ENCODE results near the gene CDH4. TPM values are rescaled to one million over a fixed set of nuclear protein-coding genes. Genes with fewer than 3 reads are reported as not detected.

Gene CDH4
- total and polyA plus RNA-seq, 2 donors (not counting 1 experiment from before 2014, with no cell fraction given) = not detected

- Mint-ChIP-seq H3K4me1 (no peaks in the 10 kb centered on the region), H3K4me3 (no peak overlapping the region), H3K27me3 (no peaks in the 10 kb centered on the region), H3K9me3 (ENCODE audit: insufficient read depth) (no peaks in the 10 kb centered on the region), H3K27ac (no peak overlapping the region)
- Histone ChIP-seq H3K27me3 (replicated peaks in 1 of 4; ENCODE audit: control extremely low read depth in 1 of 4, control insufficient read depth in 3 of 4, insufficient read depth in 4 of 4, low read length in 3 of 4) (no peaks in the 10 kb centered on the region), H3K9me3 (ENCODE audit: control extremely low read depth in 1 of 3, control insufficient read depth in 2 of 3, insufficient read depth in 1 of 3, low read length in 2 of 3) (peaks cover 0 to 19% (median 0%) of the 10 kb centered on the region in 3 donors), H3K36me3 (replicated peaks in 1 of 2; ENCODE audit: control extremely low read depth in 1 of 2, control insufficient read depth in 1 of 2, extremely low read depth in 1 of 2, insufficient read depth in 2 of 2, low read length in 1 of 2) (no peaks in the 10 kb centered on the region), H3K4me3 (ENCODE audit: control extremely low read depth in 1 of 5, extremely low read depth in 1 of 5, insufficient read depth in 1 of 5, low read depth in 2 of 5, low read length in 4 of 5) (no peak overlapping the region), H3K27ac (ENCODE audit: low read length in 2 of 2) (no peak overlapping the region), H2AFZ (ENCODE audit: insufficient read depth, low read depth, low read length, poor library complexity, severe bottlenecking) (no peak overlapping the region), H3K4me2 (replicated peaks; ENCODE audit: low read depth, low read length, poor library complexity, severe bottlenecking) (no peak overlapping the region), H3K4me1 (ENCODE audit: control insufficient read depth in 2 of 2, insufficient read depth in 2 of 2, low read length in 2 of 2) (no peaks in the 10 kb centered on the region), H3K79me2 (ENCODE audit: control insufficient read depth, insufficient read depth, low read length) (no peaks in the 10 kb centered on the region), H3K9ac (ENCODE audit: low read length) (no peak overlapping the region), H4K20me1 (ENCODE audit: control insufficient read depth, insufficient read depth, low read length, poor library complexity, severe bottlenecking) (no peaks in the 10 kb centered on the region)
- CTCF ChIA-PET = interaction anchor here (0.6 kb wide), 1 partner anchor 78 kb away, joined by 3 read pairs; no protein-coding TSS in a partner anchor
- POLR2A ChIA-PET = no interaction called here
- ATAC-seq (ENCODE audit: low read depth) (no peak), DNase-seq (no peak)
- intact Hi-C loops (cut with micrococcal nuclease) = no loop called here
- 95% methylated on average over 30 of the region's 38 CpGs for WGBS (ENCODE audit: insufficient coverage)
- TF ChIP-seq EZH2 (IDR thresholded peaks at IDR 0.05; ENCODE audit: borderline replicate concordance, insufficient read depth, low read depth, low read length, poor library complexity, severe bottlenecking) (no peak), CTCF (IDR thresholded peaks at IDR 0.05) (no peak)
Measured at GRCh38 chr20:61932711-61933480, 680.8 kb downstream of the CDH4 start.

- no peak overlapping the region for H3K27ac ChIP-seq (ENCODE audit: low read length in 2 of 2)
- Mint-ChIP-seq H3K9me3 (ENCODE audit: insufficient read depth) (no peaks in the 10 kb centered on the region), H3K27me3 (no peaks in the 10 kb centered on the region), H3K4me3 (no peak overlapping the region), H3K27ac (no peak overlapping the region), H3K4me1 (no peaks in the 10 kb centered on the region)
- 88% methylated on average over 15 of the region's 17 CpGs for WGBS (ENCODE audit: insufficient coverage)
- no peak overlapping the region for H2AFZ ChIP-seq (ENCODE audit: insufficient read depth, low read depth, low read length, poor library complexity, severe bottlenecking)
- no peaks in the 10 kb centered on the region for H3K36me3 ChIP-seq (replicated peaks in 1 of 2; ENCODE audit: control extremely low read depth in 1 of 2, control insufficient read depth in 1 of 2, extremely low read depth in 1 of 2, insufficient read depth in 2 of 2, low read length in 1 of 2)
- H3K4me1 ChIP-seq (ENCODE audit: control insufficient read depth in 2 of 2, insufficient read depth in 2 of 2, low read length in 2 of 2) = no peaks in the 10 kb centered on the region
- H4K20me1 ChIP-seq (ENCODE audit: control insufficient read depth, insufficient read depth, low read length, poor library complexity, severe bottlenecking) = no peaks in the 10 kb centered on the region
- CTCF ChIA-PET = no interaction called here
- no peak overlapping the region for H3K9ac ChIP-seq (ENCODE audit: low read length)
- TF ChIP-seq CTCF (IDR thresholded peaks at IDR 0.05) = no peak
- no peak for TF ChIP-seq EZH2 (IDR thresholded peaks at IDR 0.05; ENCODE audit: borderline replicate concordance, insufficient read depth, low read depth, low read length, poor library complexity, severe bottlenecking)
- DNase-seq (no peak), ATAC-seq (ENCODE audit: low read depth) (no peak)
- H3K27me3 ChIP-seq (replicated peaks in 1 of 4; ENCODE audit: control extremely low read depth in 1 of 4, control insufficient read depth in 3 of 4, insufficient read depth in 4 of 4, low read length in 3 of 4) = no peaks in the 10 kb centered on the region
- POLR2A ChIA-PET = no interaction called here
- peaks cover 0 to 15% (median 0%) of the 10 kb centered on the region in 3 donors for H3K9me3 ChIP-seq (ENCODE audit: control extremely low read depth in 1 of 3, control insufficient read depth in 2 of 3, insufficient read depth in 1 of 3, low read length in 2 of 3)
- intact Hi-C loops (cut with micrococcal nuclease) = no loop called here
- H3K79me2 ChIP-seq (ENCODE audit: control insufficient read depth, insufficient read depth, low read length) = no peaks in the 10 kb centered on the region
- H3K4me3 ChIP-seq (ENCODE audit: control extremely low read depth in 1 of 5, extremely low read depth in 1 of 5, insufficient read depth in 1 of 5, low read depth in 2 of 5, low read length in 4 of 5) = no peak overlapping the region
- no peak overlapping the region for H3K4me2 ChIP-seq (replicated peaks; ENCODE audit: low read depth, low read length, poor library complexity, severe bottlenecking)
Measured at GRCh38 chr20:61933481-61933950, 681.5 kb downstream of the CDH4 start.

Data from B cell (primary cell).